Body of pancreas (tissue), 4 donors: ENCODE results near the gene THOC1.
"Not testable (repeated sequence)": the region's sequence is repeated elsewhere in the genome, so short reads cannot be mapped to it uniquely, and the experiment has no call there.

Experiments used
- CTCF ChIP-seq, 7 experiments: fragments of 450-650 bp in 4 of 7; fragments of 200-600 bp in 3 of 7; sonication (generic) in 3 of 7; IDR thresholded peaks; one replicate each; pipeline ENCODE4 v1.5.1; 2016 to 2019; ENCODE audit warnings: antibody characterized with exemption in 7 of 7
- POLR2A ChIP-seq, 3 donors: fragments of 450-650 bp; IDR thresholded peaks; one replicate each; pipeline ENCODE4 v1.6.1; 2016; ENCODE audit warnings: antibody characterized with exemption in 3 of 3, mild to moderate bottlenecking in 2 of 3

GRCh38 chr18:308086-308485, 40.2 kb upstream of the THOC1 start:
- not testable (repeated sequence) for TF ChIP-seq CTCF, POLR2A (IDR thresholded peaks at IDR 0.05)
